Spleen (tissue), 7 donors: ENCODE results near the gene OR2AJ1.

Source experiments
- POLR2A ChIP-seq, 3 donors: fragments of 450-650 bp; IDR thresholded peaks; one replicate each; pipeline ENCODE4 v1.5.1; 2017; ENCODE audit warnings: antibody characterized with exemption in 3 of 3, mild to moderate bottlenecking in 1 of 3
- POLR2AphosphoS5 ChIP-seq, 3 donors: sonication (generic); formaldehyde crosslinking; IDR thresholded peaks; one replicate each; pipeline ENCODE4 v1.5.1; 2017; ENCODE audit warnings: antibody characterized with exemption in 3 of 3
- TF ChIP-seq, protein P1 (sequence below), 11 experiments: fragments of 200-600 bp in 7 of 11; fragments of 450-650 bp in 4 of 11; sonication (generic) in 4 of 11; IDR thresholded peaks in 8 of 11; conservative IDR thresholded peaks in 3 of 11; 1 replicate in 7 of 11; 2 replicates in 4 of 11; pipeline versions ENCODE4 v1.4.0 to v1.8.0; 2016 to 2021; ENCODE audit warnings: antibody characterized with exemption in 11 of 11, inconsistent platforms in 4 of 11, mild to moderate bottlenecking in 1 of 11
- donor health status: DM: no; HTN: no; CAD: no; lungs with moderate emphysema.
- donor health status: DM: no; HTN: no; CAD: no.
- donor health status: DM: no; HTN: no; CAD: no.

DNA sequence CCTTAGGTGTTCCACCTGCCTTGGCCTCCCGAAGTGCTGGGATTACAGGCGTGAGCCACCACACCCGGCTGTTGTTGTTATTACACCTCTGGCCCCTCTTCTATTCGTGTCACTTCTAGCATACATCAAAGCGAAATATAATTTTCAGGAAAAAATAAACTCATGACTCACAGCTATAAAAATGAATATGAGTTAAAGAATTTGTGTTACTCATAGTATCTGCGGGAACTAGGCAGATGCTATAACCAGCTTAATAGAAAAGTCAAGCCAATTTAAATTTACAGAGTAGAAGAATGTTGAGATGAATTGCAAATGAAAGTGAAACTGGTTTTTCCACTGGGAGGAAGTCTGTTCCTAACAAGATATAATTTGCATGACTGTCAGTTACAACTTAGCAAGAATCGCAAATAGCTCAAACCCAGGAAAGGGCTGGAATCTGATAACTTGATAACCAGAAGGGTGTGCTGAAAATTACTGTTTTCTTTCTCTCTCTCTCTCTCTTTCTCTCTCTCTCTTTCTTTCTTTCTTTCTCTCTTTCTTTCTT is 18.1 kb upstream of the OR2AJ1 start:
- TF ChIP-seq, protein P1, sequence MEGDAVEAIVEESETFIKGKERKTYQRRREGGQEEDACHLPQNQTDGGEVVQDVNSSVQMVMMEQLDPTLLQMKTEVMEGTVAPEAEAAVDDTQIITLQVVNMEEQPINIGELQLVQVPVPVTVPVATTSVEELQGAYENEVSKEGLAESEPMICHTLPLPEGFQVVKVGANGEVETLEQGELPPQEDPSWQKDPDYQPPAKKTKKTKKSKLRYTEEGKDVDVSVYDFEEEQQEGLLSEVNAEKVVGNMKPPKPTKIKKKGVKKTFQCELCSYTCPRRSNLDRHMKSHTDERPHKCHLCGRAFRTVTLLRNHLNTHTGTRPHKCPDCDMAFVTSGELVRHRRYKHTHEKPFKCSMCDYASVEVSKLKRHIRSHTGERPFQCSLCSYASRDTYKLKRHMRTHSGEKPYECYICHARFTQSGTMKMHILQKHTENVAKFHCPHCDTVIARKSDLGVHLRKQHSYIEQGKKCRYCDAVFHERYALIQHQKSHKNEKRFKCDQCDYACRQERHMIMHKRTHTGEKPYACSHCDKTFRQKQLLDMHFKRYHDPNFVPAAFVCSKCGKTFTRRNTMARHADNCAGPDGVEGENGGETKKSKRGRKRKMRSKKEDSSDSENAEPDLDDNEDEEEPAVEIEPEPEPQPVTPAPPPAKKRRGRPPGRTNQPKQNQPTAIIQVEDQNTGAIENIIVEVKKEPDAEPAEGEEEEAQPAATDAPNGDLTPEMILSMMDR (IDR thresholded peaks at IDR 0.05 in 8 of 11, conservative IDR thresholded peaks at IDR 0.05 in 3 of 11) = no peak
- TF ChIP-seq POLR2A (IDR thresholded peaks at IDR 0.05) (no peak), POLR2AphosphoS5 (IDR thresholded peaks at IDR 0.05) (no peak)
